ENCODE measurements around the gene IL1R2.

The IL1R2 gene

DNA sequence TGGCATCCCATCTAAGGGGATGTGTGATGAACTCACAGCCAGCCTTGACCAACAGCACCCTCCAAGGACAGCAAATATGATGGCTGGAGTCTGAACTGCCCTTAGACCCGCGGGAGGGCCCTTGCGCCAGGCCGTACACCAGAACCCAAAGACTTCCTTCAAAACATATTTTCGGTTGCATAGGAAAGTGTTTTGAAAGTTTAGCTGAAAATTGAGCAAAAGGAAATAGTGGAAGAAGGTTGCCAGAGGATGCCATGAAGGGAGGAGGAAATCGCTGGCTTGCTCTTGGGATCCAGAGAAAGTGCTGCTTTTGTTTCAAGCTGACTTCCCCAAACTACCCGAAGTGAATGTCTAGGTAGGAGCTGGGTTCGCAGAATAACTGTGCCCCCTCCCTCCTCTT lies 61.3 kb downstream of the IL1R2 start:
- Histone ChIP-seq H3K4me1 (ENCODE audit: control insufficient read depth, insufficient read depth, low read length) (no peaks in the 10 kb centered on the region), H3K27ac (ENCODE audit: extremely low read depth, low read depth, low read length) (no peak overlapping the region), H3K36me3 (ENCODE audit: control insufficient read depth in 2 of 2, insufficient read depth in 1 of 2, low read length in 2 of 2) (no peaks in the 10 kb centered on the region), H3K4me3 (ENCODE audit: low read depth, low read length) (no peak overlapping the region), H3K9me3 (ENCODE audit: control insufficient read depth, insufficient read depth, low read depth, low read length) (no peaks in the 10 kb centered on the region)
- POLR2A ChIA-PET: no interaction called here
- CTCF ChIA-PET: interaction anchor here (0.6 to 0.9 kb wide), 2 partner anchors 16 to 33 kb away, joined by 3 read pairs; no protein-coding TSS in a partner anchor
- TF ChIP-seq ZSCAN30 (tag by site-specific recombination; IDR thresholded peaks at IDR 0.05): no peak
- no peak for TF ChIP-seq ZNF792 (tag by site-specific recombination; IDR thresholded peaks at IDR 0.05)
- TF ChIP-seq ZNF629 (tag by site-specific recombination; IDR thresholded peaks at IDR 0.05): no peak

- H3K27ac ChIP-seq (ENCODE audit: extremely low read depth, low read depth, low read length): no peak overlapping the region
- no peaks in the 10 kb centered on the region for H3K9me3 ChIP-seq (ENCODE audit: control insufficient read depth, insufficient read depth, low read depth, low read length)
- no peaks in the 10 kb centered on the region for H3K36me3 ChIP-seq (ENCODE audit: control insufficient read depth in 2 of 2, insufficient read depth in 1 of 2, low read length in 2 of 2)
- TF ChIP-seq SCRT1 (tag by site-specific recombination; IDR thresholded peaks at IDR 0.05; ENCODE audit: borderline replicate concordance) (no peak), OVOL3 (tag by site-specific recombination; IDR thresholded peaks at IDR 0.05) (no peak), ZBTB7A (tag by site-specific recombination; IDR thresholded peaks at IDR 0.05; ENCODE audit: low read depth) (no peak), ZNF335 (tag by site-specific recombination; conservative IDR thresholded peaks at IDR 0.05) (no peak), ZNF529 (tag by site-specific recombination; IDR thresholded peaks at IDR 0.05; ENCODE audit: insufficient replicate concordance) (no peak)
- CTCF ChIA-PET: interaction anchor here (0.6 to 0.7 kb wide), 2 partner anchors 183 to 197 kb away, joined by 3 read pairs; no protein-coding TSS in a partner anchor
- POLR2A ChIA-PET: no interaction called here
- H3K4me1 ChIP-seq (ENCODE audit: control insufficient read depth, insufficient read depth, low read length): no peaks in the 10 kb centered on the region
- no peak overlapping the region for H3K4me3 ChIP-seq (ENCODE audit: low read depth, low read length)
Measured at GRCh38 chr2:102055346-102055990, 63.7 kb downstream of the IL1R2 start.

- TF ChIP-seq, protein P1, sequence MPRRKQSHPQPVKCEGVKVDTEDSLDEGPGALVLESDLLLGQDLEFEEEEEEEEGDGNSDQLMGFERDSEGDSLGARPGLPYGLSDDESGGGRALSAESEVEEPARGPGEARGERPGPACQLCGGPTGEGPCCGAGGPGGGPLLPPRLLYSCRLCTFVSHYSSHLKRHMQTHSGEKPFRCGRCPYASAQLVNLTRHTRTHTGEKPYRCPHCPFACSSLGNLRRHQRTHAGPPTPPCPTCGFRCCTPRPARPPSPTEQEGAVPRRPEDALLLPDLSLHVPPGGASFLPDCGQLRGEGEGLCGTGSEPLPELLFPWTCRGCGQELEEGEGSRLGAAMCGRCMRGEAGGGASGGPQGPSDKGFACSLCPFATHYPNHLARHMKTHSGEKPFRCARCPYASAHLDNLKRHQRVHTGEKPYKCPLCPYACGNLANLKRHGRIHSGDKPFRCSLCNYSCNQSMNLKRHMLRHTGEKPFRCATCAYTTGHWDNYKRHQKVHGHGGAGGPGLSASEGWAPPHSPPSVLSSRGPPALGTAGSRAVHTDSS (tag by site-specific recombination; IDR thresholded peaks at IDR 0.05): no peak
- TF ChIP-seq ZFHX2 (tag by site-specific recombination; conservative IDR thresholded peaks at IDR 0.05) (0 out of 2 replicates have a peak, but pooled peaks have one; percentile 24), ATF2 (tag by site-specific recombination; IDR thresholded peaks at IDR 0.05; ENCODE audit: low read depth) (0 out of 2 replicates have a peak, but pooled peaks have one; percentile 32)
- TF ChIP-seq, protein P2, sequence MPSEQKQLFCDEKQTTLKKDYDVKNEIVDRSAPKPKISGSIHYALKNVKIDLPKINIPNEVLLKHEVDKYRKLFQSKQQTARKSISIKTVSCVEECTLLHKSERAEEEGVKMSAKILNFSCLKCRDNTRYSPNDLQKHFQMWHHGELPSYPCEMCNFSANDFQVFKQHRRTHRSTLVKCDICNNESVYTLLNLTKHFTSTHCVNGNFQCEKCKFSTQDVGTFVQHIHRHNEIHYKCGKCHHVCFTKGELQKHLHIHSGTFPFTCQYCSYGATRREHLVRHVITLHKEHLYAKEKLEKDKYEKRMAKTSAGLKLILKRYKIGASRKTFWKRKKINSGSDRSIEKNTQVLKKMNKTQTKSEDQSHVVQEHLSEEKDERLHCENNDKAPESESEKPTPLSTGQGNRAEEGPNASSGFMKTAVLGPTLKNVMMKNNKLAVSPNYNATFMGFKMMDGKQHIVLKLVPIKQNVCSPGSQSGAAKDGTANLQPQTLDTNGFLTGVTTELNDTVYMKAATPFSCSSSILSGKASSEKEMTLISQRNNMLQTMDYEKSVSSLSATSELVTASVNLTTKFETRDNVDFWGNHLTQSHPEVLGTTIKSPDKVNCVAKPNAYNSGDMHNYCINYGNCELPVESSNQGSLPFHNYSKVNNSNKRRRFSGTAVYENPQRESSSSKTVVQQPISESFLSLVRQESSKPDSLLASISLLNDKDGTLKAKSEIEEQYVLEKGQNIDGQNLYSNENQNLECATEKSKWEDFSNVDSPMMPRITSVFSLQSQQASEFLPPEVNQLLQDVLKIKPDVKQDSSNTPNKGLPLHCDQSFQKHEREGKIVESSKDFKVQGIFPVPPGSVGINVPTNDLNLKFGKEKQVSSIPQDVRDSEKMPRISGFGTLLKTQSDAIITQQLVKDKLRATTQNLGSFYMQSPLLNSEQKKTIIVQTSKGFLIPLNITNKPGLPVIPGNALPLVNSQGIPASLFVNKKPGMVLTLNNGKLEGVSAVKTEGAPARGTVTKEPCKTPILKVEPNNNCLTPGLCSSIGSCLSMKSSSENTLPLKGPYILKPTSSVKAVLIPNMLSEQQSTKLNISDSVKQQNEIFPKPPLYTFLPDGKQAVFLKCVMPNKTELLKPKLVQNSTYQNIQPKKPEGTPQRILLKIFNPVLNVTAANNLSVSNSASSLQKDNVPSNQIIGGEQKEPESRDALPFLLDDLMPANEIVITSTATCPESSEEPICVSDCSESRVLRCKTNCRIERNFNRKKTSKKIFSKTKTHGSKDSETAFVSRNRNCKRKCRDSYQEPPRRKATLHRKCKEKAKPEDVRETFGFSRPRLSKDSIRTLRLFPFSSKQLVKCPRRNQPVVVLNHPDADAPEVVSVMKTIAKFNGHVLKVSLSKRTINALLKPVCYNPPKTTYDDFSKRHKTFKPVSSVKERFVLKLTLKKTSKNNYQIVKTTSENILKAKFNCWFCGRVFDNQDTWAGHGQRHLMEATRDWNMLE (tag by site-specific recombination; conservative IDR thresholded peaks at IDR 0.05; ENCODE audit: low read depth): no peak
- Histone ChIP-seq H3K4me3 (ENCODE audit: low read depth, low read length) (no peak overlapping the region), H3K36me3 (ENCODE audit: control insufficient read depth in 2 of 2, insufficient read depth in 1 of 2, low read length in 2 of 2) (no peaks in the 10 kb centered on the region), H3K27ac (ENCODE audit: extremely low read depth, low read depth, low read length) (no peak overlapping the region), H3K9me3 (ENCODE audit: control insufficient read depth, insufficient read depth, low read depth, low read length) (no peaks in the 10 kb centered on the region), H3K4me1 (ENCODE audit: control insufficient read depth, insufficient read depth, low read length) (no peaks in the 10 kb centered on the region)
- CTCF ChIA-PET: interaction anchor here (1.5 kb wide), 1 partner anchor 185 kb away, joined by 5 read pairs; no protein-coding TSS in a partner anchor
- POLR2A ChIA-PET: interaction anchor here (0.6 kb wide), 1 partner anchor 22 kb away, joined by 3 read pairs; no protein-coding TSS in a partner anchor
Measured at GRCh38 chr2:102056079-102056581, 64.4 kb downstream of the IL1R2 start.

All from HEK293 (cell line).